ENCODE results near the gene STH.

DNA sequence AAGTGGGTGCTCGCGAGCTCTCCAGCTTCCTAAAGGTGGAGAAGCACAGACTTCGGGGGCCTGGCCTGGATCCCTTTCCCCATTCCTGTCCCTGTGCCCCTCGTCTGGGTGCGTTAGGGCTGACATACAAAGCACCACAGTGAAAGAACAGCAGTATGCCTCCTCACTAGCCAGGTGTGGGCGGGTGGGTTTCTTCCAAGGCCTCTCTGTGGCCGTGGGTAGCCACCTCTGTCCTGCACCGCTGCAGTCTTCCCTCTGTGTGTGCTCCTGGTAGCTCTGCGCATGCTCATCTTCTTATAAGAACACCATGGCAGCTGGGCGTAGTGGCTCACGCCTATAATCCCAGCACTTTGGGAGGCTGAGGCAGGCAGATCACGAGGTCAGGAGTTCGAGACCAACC is 1.9 kb upstream of the STH start:
- TF ChIP-seq POLR2A (IDR thresholded peaks at IDR 0.05) (no peak), POLR2AphosphoS5 (IDR thresholded peaks at IDR 0.05) (no peak)
- TF ChIP-seq, protein P1, sequence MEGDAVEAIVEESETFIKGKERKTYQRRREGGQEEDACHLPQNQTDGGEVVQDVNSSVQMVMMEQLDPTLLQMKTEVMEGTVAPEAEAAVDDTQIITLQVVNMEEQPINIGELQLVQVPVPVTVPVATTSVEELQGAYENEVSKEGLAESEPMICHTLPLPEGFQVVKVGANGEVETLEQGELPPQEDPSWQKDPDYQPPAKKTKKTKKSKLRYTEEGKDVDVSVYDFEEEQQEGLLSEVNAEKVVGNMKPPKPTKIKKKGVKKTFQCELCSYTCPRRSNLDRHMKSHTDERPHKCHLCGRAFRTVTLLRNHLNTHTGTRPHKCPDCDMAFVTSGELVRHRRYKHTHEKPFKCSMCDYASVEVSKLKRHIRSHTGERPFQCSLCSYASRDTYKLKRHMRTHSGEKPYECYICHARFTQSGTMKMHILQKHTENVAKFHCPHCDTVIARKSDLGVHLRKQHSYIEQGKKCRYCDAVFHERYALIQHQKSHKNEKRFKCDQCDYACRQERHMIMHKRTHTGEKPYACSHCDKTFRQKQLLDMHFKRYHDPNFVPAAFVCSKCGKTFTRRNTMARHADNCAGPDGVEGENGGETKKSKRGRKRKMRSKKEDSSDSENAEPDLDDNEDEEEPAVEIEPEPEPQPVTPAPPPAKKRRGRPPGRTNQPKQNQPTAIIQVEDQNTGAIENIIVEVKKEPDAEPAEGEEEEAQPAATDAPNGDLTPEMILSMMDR (IDR thresholded peaks at IDR 0.05 in 8 of 11, conservative IDR thresholded peaks at IDR 0.05 in 3 of 11) = no peak
